ENCODE measurements around the gene RAB5B. TPM values are rescaled to one million over a fixed set of nuclear protein-coding genes. Genes with fewer than 3 reads are reported as not detected.

RAB5B gene
- total RNA-seq, 1 donor from 2014 or later: 105 TPM

GRCh38 chr12:56010111-56010570, 36.3 kb downstream of the RAB5B start:
- H3K4me3 Mint-ChIP-seq: peak overlapping the region; percentile 63
- H3K36me3 Mint-ChIP-seq: peaks cover 8% of the 10 kb centered on the region
- H3K4me1 Mint-ChIP-seq (ENCODE audit: unreplicated experiment): peaks cover 51% of the 10 kb centered on the region
- DNase-seq (ENCODE audit: extremely low spot score, unreplicated experiment): no peak
- no peaks in the 10 kb centered on the region for H3K27me3 Mint-ChIP-seq
- H3K27ac Mint-ChIP-seq: peak overlapping the region; percentile 46
- no peak for TF ChIP-seq CTCF (conservative IDR thresholded peaks at IDR 0.05)
- no peaks in the 10 kb centered on the region for H3K9me3 Mint-ChIP-seq

- Mint-ChIP-seq H3K4me3 (no peak overlapping the region), H3K27ac (no peak overlapping the region), H3K27me3 (no peaks in the 10 kb centered on the region)
Measured at GRCh38 chr12:56011509-56012090, 37.7 kb downstream of the RAB5B start.

GRCh38 chr12:56013482-56013881, 39.6 kb downstream of the RAB5B start:
- no peak for TF ChIP-seq CTCF (conservative IDR thresholded peaks at IDR 0.05)
- Mint-ChIP-seq H3K4me1 (ENCODE audit: unreplicated experiment) (peaks cover 55% of the 10 kb centered on the region), H3K4me3 (peak overlapping the region; percentile 48), H3K36me3 (peaks cover 13% of the 10 kb centered on the region), H3K27me3 (no peaks in the 10 kb centered on the region), H3K9me3 (no peaks in the 10 kb centered on the region), H3K27ac (peak overlapping the region; percentile 71)
- DNase-seq (ENCODE audit: extremely low spot score, unreplicated experiment): no peak

More at GRCh38 chr12:56011509-56012090, 37.7 kb downstream of the RAB5B start:
- TF ChIP-seq CTCF (conservative IDR thresholded peaks at IDR 0.05): no peak
- Mint-ChIP-seq H3K4me1 (ENCODE audit: unreplicated experiment) (peaks cover 59% of the 10 kb centered on the region), H3K36me3 (peaks cover 7% of the 10 kb centered on the region), H3K9me3 (no peaks in the 10 kb centered on the region)
- DNase-seq (ENCODE audit: extremely low spot score, unreplicated experiment): no peak

- DNase-seq (ENCODE audit: extremely low spot score, unreplicated experiment): no peak
- H3K36me3 Mint-ChIP-seq: peaks cover 13% of the 10 kb centered on the region
- H3K4me3 Mint-ChIP-seq: peak overlapping the region; percentile 55
- peak overlapping the region; percentile 93 for H3K27ac Mint-ChIP-seq
- TF ChIP-seq CTCF (conservative IDR thresholded peaks at IDR 0.05): no peak
- H3K9me3 Mint-ChIP-seq: no peaks in the 10 kb centered on the region
- peaks cover 57% of the 10 kb centered on the region for H3K4me1 Mint-ChIP-seq (ENCODE audit: unreplicated experiment)
- H3K27me3 Mint-ChIP-seq: no peaks in the 10 kb centered on the region
Measured at GRCh38 chr12:56014205-56014604, 40.3 kb downstream of the RAB5B start.

- Mint-ChIP-seq H3K9me3 (no peaks in the 10 kb centered on the region), H3K27ac (peak overlapping the region; percentile 58), H3K27me3 (peaks cover 3% of the 10 kb centered on the region), H3K4me1 (ENCODE audit: unreplicated experiment) (peaks cover 54% of the 10 kb centered on the region), H3K4me3 (no peak overlapping the region), H3K36me3 (peaks cover 9% of the 10 kb centered on the region)
- no peak for TF ChIP-seq CTCF (conservative IDR thresholded peaks at IDR 0.05)
- DNase-seq (ENCODE audit: extremely low spot score, unreplicated experiment): no peak
Measured at GRCh38 chr12:56017181-56017580, 43.3 kb downstream of the RAB5B start.

Data from type B pancreatic cell (in vitro differentiated cells).